GM23338 (cell line): ENCODE results near the gene SPACA4. TPM values are rescaled to one million over a fixed set of nuclear protein-coding genes. Genes with fewer than 3 reads are reported as not detected.

Experiments
- ATAC-seq: fragments of 200-7000 bp; cut with Tn5 transposase; 3 replicates; pipeline ENCODE4 v1.9.1; 2020
- DNase-seq: peaks from one replicate; pipeline ENCODE4 v3.0.0-alpha.2; 2015; ENCODE audit warnings: low spot score
- H2AFZ ChIP-seq: fragments of 200-600 bp; sonication (generic); 2 replicates; pipeline ENCODE4 v1.8.0; 2016; ENCODE audit warnings: antibody characterized with exemption, mild to moderate bottlenecking, moderate library complexity
- H3F3A ChIP-seq: fragments of 200-600 bp; sonication (generic); replicated peaks from 2 replicates; pipeline ENCODE4 v1.8.0; 2017; ENCODE audit warnings: antibody characterized with exemption, mixed run types, low read depth
- H3K27ac ChIP-seq: fragments of 200-600 bp; sonication (generic); 2 replicates; pipeline ENCODE4 v1.6.1; 2016; ENCODE audit warnings: low read depth
- H3K27me3 ChIP-seq: fragments of 200-600 bp; sonication (generic); 2 replicates; pipeline ENCODE4 v1.8.0; 2016; ENCODE audit warnings: mild to moderate bottlenecking, mixed run types, moderate library complexity; ENCODE audit not compliant: insufficient read depth
- H3K36me3 ChIP-seq: fragments of 200-600 bp; sonication (generic); 2 replicates; pipeline ENCODE4 v1.8.0; 2016; ENCODE audit warnings: mild to moderate bottlenecking; ENCODE audit not compliant: insufficient read depth
- H3K4me1 ChIP-seq: fragments of 200-600 bp; sonication (generic); 2 replicates; pipeline ENCODE4 v1.8.0; 2016; ENCODE audit warnings: mild to moderate bottlenecking, moderate library complexity; ENCODE audit not compliant: insufficient read depth
- H3K4me2 ChIP-seq: fragments of 200-600 bp; sonication (generic); 2 replicates; pipeline ENCODE4 v1.7.1; 2017; ENCODE audit warnings: mixed run types
- H3K4me3 ChIP-seq: fragments of 200-600 bp; sonication (generic); 2 replicates; pipeline ENCODE4 v1.6.1; 2016; ENCODE audit warnings: mixed run types
- H3K79me2 ChIP-seq: fragments of 200-600 bp; sonication (generic); replicated peaks from 2 replicates; pipeline ENCODE4 v1.8.0; 2017; ENCODE audit warnings: mild to moderate bottlenecking; ENCODE audit not compliant: insufficient read depth
- H3K9me2 ChIP-seq: fragments of 200-600 bp; sonication (generic); 2 replicates; pipeline ENCODE4 v1.8.0; 2017; ENCODE audit not compliant: insufficient read depth
- H4K20me1 ChIP-seq: fragments of 200-600 bp; sonication (generic); replicated peaks from 2 replicates; pipeline ENCODE4 v1.8.0; 2017; ENCODE audit warnings: mild to moderate bottlenecking; ENCODE audit not compliant: insufficient read depth
- H3K27ac Mint-ChIP-seq: 2 replicates; pipeline ENCODE4 v1.8.0; 2020; ENCODE audit warnings: inconsistent platforms, mild to moderate bottlenecking, moderate library complexity, mixed read lengths
- H3K27me3 Mint-ChIP-seq: 3 replicates; pipeline ENCODE4 v1.8.0; 2022; ENCODE audit warnings: low read depth, mild to moderate bottlenecking, moderate library complexity, mixed read lengths, inconsistent platforms; ENCODE audit not compliant: insufficient read depth, poor library complexity
- H3K36me3 Mint-ChIP-seq: 3 replicates; pipeline ENCODE4 v1.8.0; 2021; ENCODE audit warnings: low read depth, mild to moderate bottlenecking, inconsistent platforms, moderate library complexity, mixed read lengths
- H3K4me1 Mint-ChIP-seq: 3 replicates; pipeline ENCODE4 v1.8.0; 2020; ENCODE audit warnings: mild to moderate bottlenecking, inconsistent platforms, mixed read lengths
- H3K4me3 Mint-ChIP-seq: 3 replicates; pipeline ENCODE4 v1.8.0; 2021; ENCODE audit warnings: moderate library complexity, mild to moderate bottlenecking, inconsistent platforms, mixed read lengths
- H3K9me3 Mint-ChIP-seq: 3 replicates; pipeline ENCODE4 v1.8.0; 2020; ENCODE audit warnings: moderate library complexity, mild to moderate bottlenecking, inconsistent platforms, mixed read lengths
- CREB1 ChIP-seq: fragments of 250-450 bp; sonication (Bioruptor Pico); IDR thresholded peaks from 2 replicates; pipeline ENCODE4 v1.5.0; 2020; ENCODE audit warnings: low read depth, mild to moderate bottlenecking, moderate library complexity
- EZH2 ChIP-seq: fragments of 200-600 bp; sonication (generic); IDR thresholded peaks from one replicate; pipeline ENCODE4 v1.8.0; 2017; ENCODE audit warnings: antibody characterized with exemption, mild to moderate bottlenecking, low read depth; ENCODE audit not compliant: unreplicated experiment
- EZH2phosphoT487 ChIP-seq: fragments of 200-600 bp; sonication (generic); IDR thresholded peaks from one replicate; pipeline ENCODE4 v1.8.1; 2018; ENCODE audit warnings: antibody characterized with exemption; ENCODE audit not compliant: unreplicated experiment
- JUNB ChIP-seq: IDR thresholded peaks from one replicate; pipeline ENCODE4 v1.6.1; 2016; ENCODE audit warnings: antibody characterized with exemption; ENCODE audit not compliant: unreplicated experiment
- NANOG ChIP-seq: IDR thresholded peaks from 2 replicates; pipeline ENCODE4 v1.6.1; 2016; ENCODE audit warnings: antibody characterized with exemption, borderline replicate concordance
- POLR2AphosphoS5 ChIP-seq: IDR thresholded peaks from 2 replicates; pipeline ENCODE4 v1.6.1; 2016; ENCODE audit warnings: antibody characterized with exemption, low read depth
- STAT1 ChIP-seq: IDR thresholded peaks from one replicate; pipeline ENCODE4 v1.6.1; 2016; ENCODE audit warnings: antibody characterized with exemption; ENCODE audit not compliant: unreplicated experiment
- ZNF114 ChIP-seq: fragments of 250-450 bp; sonication (Bioruptor Pico); IDR thresholded peaks from 2 replicates; pipeline ENCODE4 v1.5.0; 2020; ENCODE audit warnings: mild to moderate bottlenecking, moderate library complexity
- ZNF331 ChIP-seq: fragments of 250-450 bp; sonication (Bioruptor Pico); IDR thresholded peaks from 2 replicates; pipeline ENCODE4 v1.5.0; 2020; ENCODE audit warnings: low read depth, mild to moderate bottlenecking, moderate library complexity
- polyA plus RNA-seq: library from polyadenylated mRNA; unstranded; fragments of >200 nt; fragmentation: Nextera tagmentation; extraction: Ambion mirVana; gene quantifications from 2 replicates; pipeline ENCODE4 v1.2.1, GENCODE V29; 2016
- total RNA-seq: library from RNA; depleted of rRNA; stranded (reverse); fragments of >200 nt; shearing (Covaris generic); gene quantifications from 2 replicates; pipeline ENCODE4 v1.2.3, GENCODE V29; 2014
- TF ChIP-seq, protein P1 (sequence below): IDR thresholded peaks from 2 replicates; pipeline ENCODE4 v1.6.1; 2016; ENCODE audit warnings: antibody characterized with exemption
- TF ChIP-seq, protein P2 (sequence below), 2 experiments: fragments of 200-600 bp in 1 of 2; sonication (generic) in 1 of 2; conservative IDR thresholded peaks; 2 replicates each; pipeline versions ENCODE4 v1.5.1 to v1.6.1; 2016 to 2017; ENCODE audit warnings: antibody characterized with exemption in 2 of 2, low read depth in 2 of 2, mild to moderate bottlenecking in 2 of 2, moderate library complexity in 1 of 2
- TF ChIP-seq, protein P3 (sequence below): fragments of 250-450 bp; sonication (Bioruptor Pico); IDR thresholded peaks from 2 replicates; pipeline ENCODE4 v1.5.0; 2020; ENCODE audit warnings: mild to moderate bottlenecking, moderate library complexity
- TF ChIP-seq, protein P4 (sequence below): IDR thresholded peaks from one replicate; pipeline ENCODE4 v1.6.1; 2018; ENCODE audit warnings: antibody characterized with exemption; ENCODE audit not compliant: unreplicated experiment

SPACA4 gene
- total and polyA plus RNA-seq, 2 experiments from 2014 or later: not detected

DNA sequence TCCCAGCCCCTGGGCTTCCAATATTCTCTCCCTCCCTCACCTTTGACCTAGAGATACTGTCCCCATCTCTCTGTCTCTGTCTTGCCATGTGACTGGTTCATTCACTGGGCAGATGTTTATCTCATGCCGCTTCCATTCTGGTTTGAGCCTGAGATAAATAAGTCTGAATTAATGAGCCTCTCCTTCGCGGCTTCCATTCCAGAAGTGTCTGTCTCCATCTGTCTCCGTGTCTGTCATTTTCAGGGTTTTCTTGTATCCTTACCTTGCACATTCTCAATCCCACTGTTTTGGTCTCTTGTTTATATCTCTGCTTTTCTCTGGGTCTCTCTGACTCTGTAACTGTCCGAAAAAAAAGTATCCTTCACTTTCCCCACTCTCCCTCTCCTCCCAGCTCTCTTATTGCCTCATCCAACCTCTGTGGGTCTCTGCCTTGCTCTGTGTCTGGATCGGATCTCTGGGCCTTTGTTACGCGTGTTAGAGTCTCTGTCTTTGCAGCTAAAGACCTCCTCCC lies 17.1 kb downstream of the SPACA4 start:
- Histone ChIP-seq H3K4me2 (peak overlapping the region; percentile 75), H3K79me2 (peaks cover 23% of the 10 kb centered on the region), H3F3A (peaks cover 9% of the 10 kb centered on the region), H3K4me3 (peak overlapping the region; percentile 45), H3K9me2 (no peaks in the 10 kb centered on the region), H4K20me1 (peaks cover 13% of the 10 kb centered on the region), H3K36me3 (no peaks in the 10 kb centered on the region; the same call in 1 of the 2 replicates), H3K4me1 (peaks cover 15% of the 10 kb centered on the region), H3K27ac (peak overlapping the region; percentile 56), H2AFZ (no peak overlapping the region), H3K27me3 (no peaks in the 10 kb centered on the region)
- no peak for ATAC-seq
- Mint-ChIP-seq H3K4me1 (peaks cover 32% of the 10 kb centered on the region), H3K27me3 (peaks cover 17% of the 10 kb centered on the region), H3K4me3 (peak overlapping the region; percentile 72), H3K27ac (peak overlapping the region; percentile 93), H3K36me3 (peaks cover 14% of the 10 kb centered on the region), H3K9me3 (no peaks in the 10 kb centered on the region; the same call in 1 of the 3 replicates)
- TF ChIP-seq ZNF114 (CRISPR knock-in tag): no peak
- TF ChIP-seq, protein P1, sequence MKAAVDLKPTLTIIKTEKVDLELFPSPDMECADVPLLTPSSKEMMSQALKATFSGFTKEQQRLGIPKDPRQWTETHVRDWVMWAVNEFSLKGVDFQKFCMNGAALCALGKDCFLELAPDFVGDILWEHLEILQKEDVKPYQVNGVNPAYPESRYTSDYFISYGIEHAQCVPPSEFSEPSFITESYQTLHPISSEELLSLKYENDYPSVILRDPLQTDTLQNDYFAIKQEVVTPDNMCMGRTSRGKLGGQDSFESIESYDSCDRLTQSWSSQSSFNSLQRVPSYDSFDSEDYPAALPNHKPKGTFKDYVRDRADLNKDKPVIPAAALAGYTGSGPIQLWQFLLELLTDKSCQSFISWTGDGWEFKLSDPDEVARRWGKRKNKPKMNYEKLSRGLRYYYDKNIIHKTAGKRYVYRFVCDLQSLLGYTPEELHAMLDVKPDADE: no peak
- TF ChIP-seq, protein P2, sequence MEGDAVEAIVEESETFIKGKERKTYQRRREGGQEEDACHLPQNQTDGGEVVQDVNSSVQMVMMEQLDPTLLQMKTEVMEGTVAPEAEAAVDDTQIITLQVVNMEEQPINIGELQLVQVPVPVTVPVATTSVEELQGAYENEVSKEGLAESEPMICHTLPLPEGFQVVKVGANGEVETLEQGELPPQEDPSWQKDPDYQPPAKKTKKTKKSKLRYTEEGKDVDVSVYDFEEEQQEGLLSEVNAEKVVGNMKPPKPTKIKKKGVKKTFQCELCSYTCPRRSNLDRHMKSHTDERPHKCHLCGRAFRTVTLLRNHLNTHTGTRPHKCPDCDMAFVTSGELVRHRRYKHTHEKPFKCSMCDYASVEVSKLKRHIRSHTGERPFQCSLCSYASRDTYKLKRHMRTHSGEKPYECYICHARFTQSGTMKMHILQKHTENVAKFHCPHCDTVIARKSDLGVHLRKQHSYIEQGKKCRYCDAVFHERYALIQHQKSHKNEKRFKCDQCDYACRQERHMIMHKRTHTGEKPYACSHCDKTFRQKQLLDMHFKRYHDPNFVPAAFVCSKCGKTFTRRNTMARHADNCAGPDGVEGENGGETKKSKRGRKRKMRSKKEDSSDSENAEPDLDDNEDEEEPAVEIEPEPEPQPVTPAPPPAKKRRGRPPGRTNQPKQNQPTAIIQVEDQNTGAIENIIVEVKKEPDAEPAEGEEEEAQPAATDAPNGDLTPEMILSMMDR (conservative IDR thresholded peaks at IDR 0.05; ENCODE audit: low read depth in 2 of 2): no peak
- TF ChIP-seq POLR2AphosphoS5: no peak; the same call in none of the 2 replicates
- TF ChIP-seq, protein P3, sequence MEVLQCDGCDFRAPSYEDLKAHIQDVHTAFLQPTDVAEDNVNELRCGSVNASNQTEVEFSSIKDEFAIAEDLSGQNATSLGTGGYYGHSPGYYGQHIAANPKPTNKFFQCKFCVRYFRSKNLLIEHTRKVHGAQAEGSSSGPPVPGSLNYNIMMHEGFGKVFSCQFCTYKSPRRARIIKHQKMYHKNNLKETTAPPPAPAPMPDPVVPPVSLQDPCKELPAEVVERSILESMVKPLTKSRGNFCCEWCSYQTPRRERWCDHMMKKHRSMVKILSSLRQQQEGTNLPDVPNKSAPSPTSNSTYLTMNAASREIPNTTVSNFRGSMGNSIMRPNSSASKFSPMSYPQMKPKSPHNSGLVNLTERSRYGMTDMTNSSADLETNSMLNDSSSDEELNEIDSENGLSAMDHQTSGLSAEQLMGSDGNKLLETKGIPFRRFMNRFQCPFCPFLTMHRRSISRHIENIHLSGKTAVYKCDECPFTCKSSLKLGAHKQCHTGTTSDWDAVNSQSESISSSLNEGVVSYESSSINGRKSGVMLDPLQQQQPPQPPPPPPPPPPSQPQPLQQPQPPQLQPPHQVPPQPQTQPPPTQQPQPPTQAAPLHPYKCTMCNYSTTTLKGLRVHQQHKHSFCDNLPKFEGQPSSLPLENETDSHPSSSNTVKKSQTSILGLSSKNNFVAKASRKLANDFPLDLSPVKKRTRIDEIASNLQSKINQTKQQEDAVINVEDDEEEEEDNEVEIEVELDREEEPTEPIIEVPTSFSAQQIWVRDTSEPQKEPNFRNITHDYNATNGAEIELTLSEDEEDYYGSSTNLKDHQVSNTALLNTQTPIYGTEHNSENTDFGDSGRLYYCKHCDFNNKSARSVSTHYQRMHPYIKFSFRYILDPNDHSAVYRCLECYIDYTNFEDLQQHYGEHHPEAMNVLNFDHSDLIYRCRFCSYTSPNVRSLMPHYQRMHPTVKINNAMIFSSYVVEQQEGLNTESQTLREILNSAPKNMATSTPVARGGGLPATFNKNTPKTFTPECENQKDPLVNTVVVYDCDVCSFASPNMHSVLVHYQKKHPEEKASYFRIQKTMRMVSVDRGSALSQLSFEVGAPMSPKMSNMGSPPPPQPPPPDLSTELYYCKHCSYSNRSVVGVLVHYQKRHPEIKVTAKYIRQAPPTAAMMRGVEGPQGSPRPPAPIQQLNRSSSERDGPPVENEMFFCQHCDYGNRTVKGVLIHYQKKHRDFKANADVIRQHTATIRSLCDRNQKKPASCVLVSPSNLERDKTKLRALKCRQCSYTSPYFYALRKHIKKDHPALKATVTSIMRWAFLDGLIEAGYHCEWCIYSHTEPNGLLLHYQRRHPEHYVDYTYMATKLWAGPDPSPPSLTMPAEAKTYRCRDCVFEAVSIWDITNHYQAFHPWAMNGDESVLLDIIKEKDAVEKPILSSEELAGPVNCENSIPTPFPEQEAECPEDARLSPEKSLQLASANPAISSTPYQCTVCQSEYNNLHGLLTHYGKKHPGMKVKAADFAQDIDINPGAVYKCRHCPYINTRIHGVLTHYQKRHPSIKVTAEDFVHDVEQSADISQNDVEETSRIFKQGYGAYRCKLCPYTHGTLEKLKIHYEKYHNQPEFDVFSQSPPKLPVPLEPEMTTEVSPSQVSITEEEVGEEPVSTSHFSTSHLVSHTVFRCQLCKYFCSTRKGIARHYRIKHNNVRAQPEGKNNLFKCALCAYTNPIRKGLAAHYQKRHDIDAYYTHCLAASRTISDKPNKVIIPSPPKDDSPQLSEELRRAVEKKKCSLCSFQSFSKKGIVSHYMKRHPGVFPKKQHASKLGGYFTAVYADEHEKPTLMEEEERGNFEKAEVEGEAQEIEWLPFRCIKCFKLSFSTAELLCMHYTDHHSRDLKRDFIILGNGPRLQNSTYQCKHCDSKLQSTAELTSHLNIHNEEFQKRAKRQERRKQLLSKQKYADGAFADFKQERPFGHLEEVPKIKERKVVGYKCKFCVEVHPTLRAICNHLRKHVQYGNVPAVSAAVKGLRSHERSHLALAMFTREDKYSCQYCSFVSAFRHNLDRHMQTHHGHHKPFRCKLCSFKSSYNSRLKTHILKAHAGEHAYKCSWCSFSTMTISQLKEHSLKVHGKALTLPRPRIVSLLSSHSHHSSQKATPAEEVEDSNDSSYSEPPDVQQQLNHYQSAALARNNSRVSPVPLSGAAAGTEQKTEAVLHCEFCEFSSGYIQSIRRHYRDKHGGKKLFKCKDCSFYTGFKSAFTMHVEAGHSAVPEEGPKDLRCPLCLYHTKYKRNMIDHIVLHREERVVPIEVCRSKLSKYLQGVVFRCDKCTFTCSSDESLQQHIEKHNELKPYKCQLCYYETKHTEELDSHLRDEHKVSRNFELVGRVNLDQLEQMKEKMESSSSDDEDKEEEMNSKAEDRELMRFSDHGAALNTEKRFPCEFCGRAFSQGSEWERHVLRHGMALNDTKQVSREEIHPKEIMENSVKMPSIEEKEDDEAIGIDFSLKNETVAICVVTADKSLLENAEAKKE: no peak
- no peak for TF ChIP-seq STAT1
- no peak for TF ChIP-seq NANOG
- no peak for TF ChIP-seq JUNB
- TF ChIP-seq, protein P4, sequence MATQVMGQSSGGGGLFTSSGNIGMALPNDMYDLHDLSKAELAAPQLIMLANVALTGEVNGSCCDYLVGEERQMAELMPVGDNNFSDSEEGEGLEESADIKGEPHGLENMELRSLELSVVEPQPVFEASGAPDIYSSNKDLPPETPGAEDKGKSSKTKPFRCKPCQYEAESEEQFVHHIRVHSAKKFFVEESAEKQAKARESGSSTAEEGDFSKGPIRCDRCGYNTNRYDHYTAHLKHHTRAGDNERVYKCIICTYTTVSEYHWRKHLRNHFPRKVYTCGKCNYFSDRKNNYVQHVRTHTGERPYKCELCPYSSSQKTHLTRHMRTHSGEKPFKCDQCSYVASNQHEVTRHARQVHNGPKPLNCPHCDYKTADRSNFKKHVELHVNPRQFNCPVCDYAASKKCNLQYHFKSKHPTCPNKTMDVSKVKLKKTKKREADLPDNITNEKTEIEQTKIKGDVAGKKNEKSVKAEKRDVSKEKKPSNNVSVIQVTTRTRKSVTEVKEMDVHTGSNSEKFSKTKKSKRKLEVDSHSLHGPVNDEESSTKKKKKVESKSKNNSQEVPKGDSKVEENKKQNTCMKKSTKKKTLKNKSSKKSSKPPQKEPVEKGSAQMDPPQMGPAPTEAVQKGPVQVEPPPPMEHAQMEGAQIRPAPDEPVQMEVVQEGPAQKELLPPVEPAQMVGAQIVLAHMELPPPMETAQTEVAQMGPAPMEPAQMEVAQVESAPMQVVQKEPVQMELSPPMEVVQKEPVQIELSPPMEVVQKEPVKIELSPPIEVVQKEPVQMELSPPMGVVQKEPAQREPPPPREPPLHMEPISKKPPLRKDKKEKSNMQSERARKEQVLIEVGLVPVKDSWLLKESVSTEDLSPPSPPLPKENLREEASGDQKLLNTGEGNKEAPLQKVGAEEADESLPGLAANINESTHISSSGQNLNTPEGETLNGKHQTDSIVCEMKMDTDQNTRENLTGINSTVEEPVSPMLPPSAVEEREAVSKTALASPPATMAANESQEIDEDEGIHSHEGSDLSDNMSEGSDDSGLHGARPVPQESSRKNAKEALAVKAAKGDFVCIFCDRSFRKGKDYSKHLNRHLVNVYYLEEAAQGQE: no peak
- no peak for TF ChIP-seq EZH2phosphoT487
- TF ChIP-seq EZH2: no peak
- TF ChIP-seq CREB1 (CRISPR knock-in tag): no peak
- TF ChIP-seq ZNF331 (CRISPR knock-in tag): no peak
- no peak for DNase-seq
